OCI-LY7 (cell line): ENCODE measurements around the gene CDK15. TPM values are rescaled to one million over a fixed set of nuclear protein-coding genes. Genes with fewer than 3 reads are reported as not detected.

Source experiments
- BruUV-seq: library from RNA; stranded (reverse); fragments of 400-500 nt; replicated peaks from 2 replicates; lab custom pipeline; 2021; lab: Mats Ljungman, UMichigan
- CTCF ChIA-PET: fragments of 300-600 bp; sonication (Branson Sonifier 250); formaldehyde crosslinking; loops from one replicate; lab custom pipeline; 2022; ENCODE audit warnings: antibody characterized with exemption; ENCODE audit not compliant: unreplicated experiment; lab: Charles Lee
- POLR2A ChIA-PET: fragments of 300-600 bp; sonication (Branson Sonifier 250); formaldehyde crosslinking; loops from one replicate; lab custom pipeline; 2022; ENCODE audit warnings: antibody characterized with exemption; lab: Charles Lee
- DNase-seq: peaks from one replicate; pipeline ENCODE4 v3.0.0-alpha.2; 2015; ENCODE audit warnings: low spot score
- H2AFZ ChIP-seq: fragments of 200-600 bp; sonication (generic), shearing (Covaris generic); 2 replicates; pipeline ENCODE4 v1.6.1; 2014; ENCODE audit warnings: mild to moderate bottlenecking, antibody characterized with exemption, low read length, moderate library complexity
- H3K27ac ChIP-seq: fragments of 200-600 bp; sonication (generic); 2 replicates; pipeline ENCODE4 v1.5.1; 2014; ENCODE audit warnings: mixed run types, low read depth, mild to moderate bottlenecking, moderate library complexity, low read length, inconsistent platforms; ENCODE audit not compliant: poor library complexity, severe bottlenecking
- H3K36me3 ChIP-seq: fragments of 200-600 bp; sonication (generic); 2 replicates; pipeline ENCODE4 v1.6.1; 2014; ENCODE audit warnings: mild to moderate bottlenecking, antibody characterized with exemption, low read length, moderate library complexity, mixed read lengths; ENCODE audit not compliant: insufficient read depth
- H3K4me1 ChIP-seq: fragments of 200-600 bp; sonication (generic); 2 replicates; pipeline ENCODE4 v1.5.1; 2014; ENCODE audit warnings: mild to moderate bottlenecking, low read length; ENCODE audit not compliant: insufficient read depth, poor library complexity, severe bottlenecking
- H3K4me2 ChIP-seq: fragments of 200-600 bp; sonication (generic); 2 replicates; pipeline ENCODE4 v1.6.1; 2014; ENCODE audit warnings: mild to moderate bottlenecking, low read length
- H3K4me3 ChIP-seq: fragments of 200-600 bp; sonication (generic); 2 replicates; pipeline ENCODE4 v1.5.1; 2014; ENCODE audit warnings: mild to moderate bottlenecking, low read depth, low read length; ENCODE audit not compliant: poor library complexity, severe bottlenecking
- H3K79me2 ChIP-seq: fragments of 200-600 bp; sonication (generic); 2 replicates; pipeline ENCODE4 v1.6.1; 2016; ENCODE audit warnings: low read depth, mild to moderate bottlenecking, low read length, moderate library complexity, mixed read lengths; ENCODE audit not compliant: insufficient read depth
- H3K9me2 ChIP-seq: fragments of 200-600 bp; sonication (generic); 2 replicates; pipeline ENCODE4 v1.6.1; 2016; ENCODE audit warnings: mild to moderate bottlenecking, low read length, mixed read lengths; ENCODE audit not compliant: insufficient read depth
- H3K9me3 ChIP-seq: fragments of 200-600 bp; sonication (generic); 2 replicates; pipeline ENCODE4 v1.6.1; 2014; ENCODE audit warnings: mild to moderate bottlenecking, mixed run types, low read length, mixed read lengths
- H4K20me1 ChIP-seq: fragments of 200-600 bp; sonication (generic); 2 replicates; pipeline ENCODE4 v1.6.1; 2014; ENCODE audit warnings: mild to moderate bottlenecking, antibody characterized with exemption, low read length, moderate library complexity, mixed read lengths; ENCODE audit not compliant: insufficient read depth
- CTCF ChIP-seq: fragments of 200-600 bp; sonication (generic); conservative IDR thresholded peaks from 2 replicates; pipeline ENCODE4 v1.5.1; 2014; ENCODE audit warnings: mild to moderate bottlenecking, antibody characterized with exemption, low read length, moderate library complexity, mixed read lengths
- EZH2phosphoT487 ChIP-seq: fragments of 200-600 bp; sonication (generic); IDR thresholded peaks from 2 replicates; pipeline ENCODE4 v1.6.1; 2018; ENCODE audit warnings: low read depth, borderline replicate concordance, mild to moderate bottlenecking, mixed run types, antibody characterized with exemption, low read length, moderate library complexity, mixed read lengths
- intact Hi-C: fragments of 100-400 bp; cut with micrococcal nuclease; formaldehyde crosslinking; loops from one replicate; pipeline ENCODE4 v1.10.0; 2022; ENCODE audit not compliant: unreplicated experiment
- total RNA-seq, 2 experiments: library from RNA; depleted of rRNA in 1 of 2; stranded (reverse); fragments of >200 nt in 1 of 2; shearing (Covaris generic) in 1 of 2; gene quantifications; 2 replicates each; pipeline ENCODE4 v1.2.3, GENCODE V29; 2014 to 2022

Gene CDK15
- total RNA-seq, 2 experiments from 2014 or later: not detected

GRCh38 chr2:201813996-201814760, 7.8 kb downstream of the CDK15 start:
- DNase-seq: no peak
- no peaks in the 10 kb centered on the region for H3K9me3 ChIP-seq
- no peak for TF ChIP-seq CTCF
- TF ChIP-seq EZH2phosphoT487: no peak
- CTCF ChIA-PET: no interaction called here
- no peaks in the 10 kb centered on the region for H3K4me1 ChIP-seq
- H3K4me3 ChIP-seq: no peak overlapping the region
- no peaks in the 10 kb centered on the region for H4K20me1 ChIP-seq
- H3K36me3 ChIP-seq: no peaks in the 10 kb centered on the region
- no peak overlapping the region for H3K27ac ChIP-seq
- H3K9me2 ChIP-seq: no peaks in the 10 kb centered on the region
- POLR2A ChIA-PET: interaction anchor here (0.6 kb wide), 1 partner anchor 348 kb away, joined by 4 read pairs; no protein-coding TSS in a partner anchor
- BruUV-seq: no TSS peak
- no peak overlapping the region for H3K4me2 ChIP-seq
- no peaks in the 10 kb centered on the region for H3K79me2 ChIP-seq
- intact Hi-C loops: no loop called here
- H2AFZ ChIP-seq: no peak overlapping the region

GRCh38 chr2:201816657-201817575, 10.6 kb downstream of the CDK15 start:
- no peak for DNase-seq
- H4K20me1 ChIP-seq: no peaks in the 10 kb centered on the region
- no peaks in the 10 kb centered on the region for H3K79me2 ChIP-seq
- no peaks in the 10 kb centered on the region for H3K4me1 ChIP-seq
- TF ChIP-seq CTCF: no peak
- H3K36me3 ChIP-seq: no peaks in the 10 kb centered on the region
- BruUV-seq: no TSS peak
- H3K27ac ChIP-seq: no peak overlapping the region
- ChIA-PET CTCF (no interaction called here), POLR2A (interaction anchor here (0.5 to 0.6 kb wide), 2 partner anchors 345 to 559 kb away, joined by 4 to 6 read pairs; no protein-coding TSS in a partner anchor)
- intact Hi-C loops: no loop called here
- no peaks in the 10 kb centered on the region for H3K9me2 ChIP-seq
- H3K9me3 ChIP-seq: no peaks in the 10 kb centered on the region
- H3K4me2 ChIP-seq: no peak overlapping the region
- no peak overlapping the region for H3K4me3 ChIP-seq
- no peak overlapping the region for H2AFZ ChIP-seq
